ENCODE results near the gene ATG16L1.

GRCh38 chr2:233334915-233335314 lies 83.4 kb downstream of the ATG16L1 start:
- no peak for TF ChIP-seq CTCF (IDR thresholded peaks at IDR 0.05; ENCODE audit: low read depth, low read length)
- no peak for TF ChIP-seq EZH2phosphoT487 (IDR thresholded peaks at IDR 0.05; ENCODE audit: low read depth)

All from OCI-LY3 (cell line).